ENCODE results near the gene ZNF597.
"Not testable (repeated sequence)": the region's sequence is repeated elsewhere in the genome, so short reads cannot be mapped to it uniquely, and the experiment has no call there.

The ZNF597 gene

GRCh38 chr16:3475604-3476375 is 32.5 kb upstream of the ZNF597 start:
- no peak for DNase-seq

DNA sequence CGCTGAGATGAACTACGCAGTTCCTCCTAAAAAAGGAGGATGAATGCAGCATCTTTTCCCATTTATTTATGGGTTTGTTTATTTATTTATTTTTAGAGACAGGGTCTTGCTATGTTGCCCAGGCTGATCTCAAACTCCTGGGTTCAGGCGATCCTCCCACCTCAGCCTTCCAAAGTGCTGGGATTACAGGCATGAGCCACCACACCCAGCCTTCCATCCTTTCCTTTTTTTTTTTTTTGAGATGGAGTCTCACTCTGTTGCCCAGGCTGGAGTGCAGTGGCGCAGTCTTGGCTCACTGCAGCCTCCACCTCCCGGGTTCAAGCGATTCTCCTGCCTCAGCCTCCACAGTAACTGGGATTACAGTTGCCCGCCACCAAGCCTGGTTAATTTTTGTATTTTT is 31.6 kb upstream of the ZNF597 start:
- DNase-seq, result not testable (repeated sequence)

- DNase-seq, result no peak
These were observed 31.0 kb upstream of the ZNF597 start for GRCh38 chr16:3474136-3474779.

DNA sequence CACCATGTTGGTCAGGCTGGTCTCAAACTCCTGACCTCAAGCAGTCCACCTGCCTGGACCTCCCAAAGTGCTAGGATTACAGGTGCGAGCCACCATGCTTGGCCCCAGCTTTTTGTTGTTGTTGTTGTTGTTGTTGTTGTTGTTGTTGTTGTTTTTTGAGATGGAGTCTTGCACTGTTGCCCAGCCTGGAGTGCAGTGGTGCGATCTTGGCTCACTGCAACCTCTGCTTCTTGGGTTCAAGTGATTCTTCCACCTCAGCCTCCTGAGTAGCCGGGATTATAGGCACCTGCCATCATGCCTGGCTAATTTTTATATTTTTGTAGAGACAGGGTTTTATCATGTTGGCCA is 30.3 kb upstream of the ZNF597 start:
- not testable (repeated sequence) for DNase-seq

- no peak for DNase-seq
These were observed 29.7 kb upstream of the ZNF597 start for GRCh38 chr16:3472878-3473595.

- DNase-seq, result no peak
These were observed 28.3 kb upstream of the ZNF597 start for GRCh38 chr16:3471518-3472176.

DNA sequence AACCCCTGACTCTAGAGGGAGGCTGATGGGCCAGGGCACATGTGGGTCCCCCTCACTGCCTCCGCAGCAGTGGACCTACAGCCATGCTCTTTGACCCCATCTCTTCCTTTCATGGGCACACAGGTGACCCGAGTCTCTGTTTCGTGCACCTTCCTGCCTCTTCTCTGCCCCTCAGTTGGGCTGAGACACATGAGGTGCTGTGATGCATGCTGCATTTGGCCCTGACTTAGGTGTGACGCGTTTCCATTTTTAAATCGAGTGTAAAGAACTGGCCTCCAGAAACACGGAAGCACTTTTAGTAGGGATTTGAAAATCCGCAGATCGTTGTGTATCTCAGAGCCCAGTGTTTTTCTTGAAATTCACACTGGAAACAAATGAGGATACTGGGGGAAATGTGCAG is 27.4 kb upstream of the ZNF597 start:
- DNase-seq, result no peak

GRCh38 chr16:3469736-3470135 is 26.4 kb upstream of the ZNF597 start:
- DNase-seq, result no peak

DNA sequence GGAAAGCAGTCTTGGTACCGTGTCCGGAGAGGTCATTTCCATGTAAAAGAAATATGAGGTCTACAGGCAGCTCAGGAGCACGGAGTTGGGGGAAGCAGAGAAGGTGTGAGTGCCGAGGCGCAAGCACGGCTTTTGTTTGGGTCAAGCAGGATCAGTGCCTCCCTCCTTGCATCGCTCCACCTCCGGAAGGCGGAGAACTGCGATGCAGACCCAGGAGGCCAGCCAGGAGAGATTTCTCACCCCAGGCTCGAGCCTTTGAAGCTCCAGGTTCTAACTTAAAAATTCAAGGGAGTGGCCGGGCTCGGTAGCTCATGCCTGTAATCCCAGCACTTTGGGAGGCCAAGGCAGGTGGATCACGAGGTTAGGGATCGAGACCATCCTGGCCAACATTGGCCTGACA is 25.2 kb upstream of the ZNF597 start:
- no peak for DNase-seq

DNA sequence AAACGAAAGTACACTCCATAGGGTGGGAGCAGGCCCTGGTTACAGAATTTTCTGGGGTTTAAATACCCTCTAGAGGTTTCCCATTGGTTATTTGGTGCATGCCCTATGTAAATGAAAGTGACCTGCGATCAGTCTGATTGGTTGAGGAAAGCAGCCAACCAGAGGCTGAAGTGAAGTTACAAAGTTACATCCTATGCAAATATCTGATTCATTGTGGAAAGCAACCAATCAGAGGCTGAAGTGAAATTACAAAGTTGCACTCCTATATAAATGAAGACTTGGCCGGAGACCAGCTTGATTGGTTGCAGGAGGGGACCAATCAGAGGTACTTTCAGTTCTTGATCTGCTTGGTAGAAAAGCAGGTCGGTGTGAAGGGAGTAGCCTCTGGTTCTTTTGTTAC is 24.6 kb upstream of the ZNF597 start:
- DNase-seq, result no peak

GRCh38 chr16:3467182-3467581 is 23.9 kb upstream of the ZNF597 start:
- no peak for DNase-seq

- DNase-seq, result no peak
These were observed 22.7 kb upstream of the ZNF597 start for GRCh38 chr16:3465911-3466584.

DNA sequence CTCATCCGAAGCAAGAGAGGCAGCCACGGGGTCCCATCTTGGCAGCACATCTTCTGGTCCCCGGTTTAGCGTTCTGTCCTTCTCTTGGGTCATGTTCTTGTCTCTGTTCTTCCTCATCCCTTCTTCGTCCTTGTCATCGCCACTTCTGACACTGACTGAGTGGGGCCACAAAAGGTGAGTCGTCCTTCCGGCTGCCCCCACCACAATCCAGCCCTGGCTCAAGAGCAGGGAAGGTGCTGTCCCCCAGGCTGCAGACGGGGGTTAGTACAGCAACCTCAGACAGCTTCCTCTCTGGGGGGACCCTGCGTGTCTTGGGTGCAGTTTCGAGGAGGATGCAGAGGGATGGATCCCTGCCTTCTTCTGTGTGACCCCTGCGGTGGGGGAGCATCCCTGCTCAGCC is 22.0 kb upstream of the ZNF597 start:
- DNase-seq, result no peak

DNA sequence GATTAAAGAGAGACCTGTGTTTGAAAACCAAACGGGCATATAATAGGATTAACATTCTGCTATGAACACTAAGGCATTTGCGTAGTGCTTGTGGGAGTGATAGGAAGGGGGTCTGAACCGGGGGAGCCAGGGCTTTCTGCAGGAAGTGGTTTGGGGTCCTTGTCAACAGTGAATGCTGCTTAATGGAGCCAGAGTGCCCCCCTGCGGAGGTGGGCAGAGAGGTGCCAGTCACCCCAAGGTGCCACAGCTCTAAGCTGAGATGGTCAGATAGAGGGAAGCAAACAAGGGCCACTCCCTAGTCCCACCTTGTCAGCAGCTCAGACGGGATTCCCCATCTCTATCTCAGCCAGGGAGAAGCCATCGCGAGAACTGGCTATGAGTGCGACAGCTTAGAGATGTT is 17.8 kb upstream of the ZNF597 start:
- no peak for DNase-seq

DNA sequence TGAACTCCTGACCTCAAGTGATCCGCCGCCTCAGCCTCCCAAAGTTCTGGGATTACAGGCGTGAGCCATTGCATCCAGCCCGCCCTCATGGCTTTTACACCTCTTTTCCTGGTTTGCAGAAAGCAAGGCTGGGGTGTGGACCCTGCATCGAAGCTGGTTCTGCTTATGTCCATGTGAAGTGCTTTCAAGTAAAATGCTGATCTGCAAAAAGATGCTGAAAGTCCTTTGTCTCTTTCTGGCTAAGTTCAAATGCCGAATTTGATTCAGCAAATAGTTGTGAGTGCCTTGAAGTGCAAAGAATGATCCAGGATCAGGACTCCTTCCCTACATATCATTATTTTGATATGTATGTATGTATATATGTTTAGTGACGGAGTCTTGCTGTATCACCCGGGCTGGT is 17.3 kb upstream of the ZNF597 start:
- DNase-seq, result no peak

GRCh38 chr16:3460121-3460520 is 16.8 kb upstream of the ZNF597 start:
- no peak for DNase-seq

DNA sequence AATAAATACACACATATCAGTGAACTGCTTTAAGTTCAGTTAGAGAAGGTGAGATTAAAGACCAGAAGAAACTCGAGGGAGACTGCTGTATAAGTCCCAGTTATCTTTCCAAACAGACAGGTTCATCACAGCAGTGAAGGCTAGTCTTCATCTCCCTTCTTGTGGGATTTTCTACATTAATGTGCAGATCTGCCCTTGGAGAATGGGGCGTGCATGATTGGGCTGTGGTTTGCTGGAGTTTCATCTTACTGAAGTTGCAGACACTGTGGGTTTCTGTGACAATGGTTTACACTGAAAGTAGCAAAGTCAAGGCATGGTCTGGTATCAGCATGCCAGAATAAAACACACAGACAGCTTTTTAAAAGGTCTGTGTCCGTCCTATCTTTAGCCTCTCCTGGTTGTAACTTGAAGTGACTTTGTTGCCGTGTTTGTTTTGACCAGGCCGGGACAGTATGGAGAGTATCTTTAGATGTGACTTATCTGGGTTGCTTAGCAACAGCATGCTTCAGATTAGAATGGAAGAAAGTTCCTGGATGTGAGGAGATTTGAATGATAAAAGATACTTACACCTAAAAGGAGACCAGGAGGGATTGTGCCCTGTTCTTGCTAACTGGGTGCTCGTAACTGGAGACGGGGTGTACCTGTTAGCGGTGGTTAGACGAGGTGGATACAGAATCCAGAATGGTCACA is 16.2 kb upstream of the ZNF597 start:
- DNase-seq, result no peak

DNA sequence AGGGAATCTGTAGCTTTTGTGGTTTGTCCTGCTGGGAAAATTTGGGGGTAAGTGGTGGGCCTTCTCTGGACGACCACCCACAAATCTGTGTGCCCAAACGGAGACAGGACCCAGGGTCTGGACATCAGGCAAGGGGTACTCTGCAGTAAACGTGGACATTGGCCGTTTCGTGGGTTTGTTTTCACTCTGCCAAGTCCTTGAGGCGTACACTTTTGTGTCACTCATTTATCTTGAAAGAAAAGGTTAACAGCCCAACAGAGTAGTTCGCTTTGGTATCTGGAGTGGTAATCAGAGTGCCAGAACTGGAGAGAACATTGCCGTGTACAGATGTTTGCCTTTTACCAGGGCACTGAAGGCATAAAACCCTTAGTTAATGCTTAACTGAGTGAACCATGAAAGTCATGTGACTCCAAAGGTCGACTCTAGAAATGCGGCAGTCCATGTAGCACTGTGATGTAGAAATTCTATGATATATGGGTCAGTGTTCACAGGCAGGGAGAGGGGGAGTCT is 15.6 kb upstream of the ZNF597 start:
- DNase-seq, result no peak

DNA sequence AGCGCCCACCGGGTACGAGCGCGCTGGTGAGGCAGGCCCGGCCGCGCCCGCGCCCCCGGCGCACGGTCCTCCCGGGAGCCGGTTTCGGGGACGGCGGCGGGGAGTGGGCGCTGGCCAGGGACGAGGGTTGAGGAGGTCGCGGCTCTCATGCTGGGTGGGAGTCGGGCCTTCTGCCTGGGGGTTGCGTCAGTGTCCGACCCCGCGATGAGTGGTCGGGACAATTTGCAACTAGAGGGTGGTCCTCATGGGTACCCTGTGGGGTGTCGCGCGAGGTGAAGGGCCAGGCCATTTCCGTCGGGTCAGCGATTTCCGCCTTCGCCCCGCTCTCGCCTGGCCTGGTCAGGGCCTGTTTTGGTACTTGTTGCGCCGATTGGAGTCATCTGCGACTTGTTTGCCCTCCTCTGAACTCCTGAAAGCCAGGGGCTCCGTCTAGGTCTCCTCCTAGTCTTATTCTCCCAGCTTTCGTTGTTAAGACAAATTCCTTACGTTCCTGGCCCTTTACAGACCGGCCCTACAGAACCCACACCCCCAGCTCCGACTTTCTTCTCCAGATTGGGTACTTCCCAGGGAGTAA is 15.1 kb upstream of the ZNF597 start:
- DNase-seq, result no peak

GRCh38 chr16:3457434-3458252 is 14.3 kb upstream of the ZNF597 start:
- DNase-seq, result peak; percentile 50

DNA sequence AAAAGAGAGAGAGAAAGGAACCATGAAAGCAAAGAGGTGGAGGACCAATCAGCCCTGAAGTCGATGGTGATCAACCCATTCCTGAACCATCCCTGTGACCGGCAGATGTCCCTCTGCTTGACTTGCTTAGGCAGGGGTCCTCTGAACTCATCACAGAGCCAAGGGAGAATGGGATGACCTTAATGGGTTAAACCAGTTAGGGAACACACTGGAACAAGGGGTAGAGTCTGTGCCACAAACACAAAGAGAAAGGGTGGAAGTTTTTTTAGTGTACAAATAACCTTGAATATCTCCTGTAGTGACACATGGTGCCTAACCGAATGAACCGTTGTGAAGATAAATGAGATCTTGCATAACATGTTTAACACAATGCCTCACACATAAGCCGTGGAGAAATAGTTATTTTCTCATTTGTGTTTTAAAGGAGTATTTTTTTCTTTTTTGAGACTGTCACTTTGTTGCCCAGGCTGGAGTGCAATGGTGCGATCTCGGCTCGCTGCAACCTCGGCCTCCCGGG is 11.4 kb upstream of the ZNF597 start:
- DNase-seq, result no peak
